Measurements from ENCODE around the gene ABCA1. TPM values are rescaled to one million over a fixed set of nuclear protein-coding genes. Genes with fewer than 3 reads are reported as not detected.

ABCA1 gene
- total RNA-seq, 4 donors from 2014 or later: 101 to 182 (median 151) TPM

GRCh38 chr9:104766025-104766424 is 161.9 kb downstream of the ABCA1 start:
- TF ChIP-seq CTCF (IDR thresholded peaks at IDR 0.05; ENCODE audit: low read depth): no peak

GRCh38 chr9:104765138-104765537 is 162.8 kb downstream of the ABCA1 start:
- no peak for TF ChIP-seq CTCF (IDR thresholded peaks at IDR 0.05; ENCODE audit: low read depth)

- TF ChIP-seq CTCF (IDR thresholded peaks at IDR 0.05; ENCODE audit: low read depth): no peak
These were observed 169.0 kb downstream of the ABCA1 start for GRCh38 chr9:104758974-104759373.

GRCh38 chr9:104750185-104750767 is 177.7 kb downstream of the ABCA1 start:
- no peak for TF ChIP-seq CTCF (IDR thresholded peaks at IDR 0.05; ENCODE audit: low read depth)

DNA sequence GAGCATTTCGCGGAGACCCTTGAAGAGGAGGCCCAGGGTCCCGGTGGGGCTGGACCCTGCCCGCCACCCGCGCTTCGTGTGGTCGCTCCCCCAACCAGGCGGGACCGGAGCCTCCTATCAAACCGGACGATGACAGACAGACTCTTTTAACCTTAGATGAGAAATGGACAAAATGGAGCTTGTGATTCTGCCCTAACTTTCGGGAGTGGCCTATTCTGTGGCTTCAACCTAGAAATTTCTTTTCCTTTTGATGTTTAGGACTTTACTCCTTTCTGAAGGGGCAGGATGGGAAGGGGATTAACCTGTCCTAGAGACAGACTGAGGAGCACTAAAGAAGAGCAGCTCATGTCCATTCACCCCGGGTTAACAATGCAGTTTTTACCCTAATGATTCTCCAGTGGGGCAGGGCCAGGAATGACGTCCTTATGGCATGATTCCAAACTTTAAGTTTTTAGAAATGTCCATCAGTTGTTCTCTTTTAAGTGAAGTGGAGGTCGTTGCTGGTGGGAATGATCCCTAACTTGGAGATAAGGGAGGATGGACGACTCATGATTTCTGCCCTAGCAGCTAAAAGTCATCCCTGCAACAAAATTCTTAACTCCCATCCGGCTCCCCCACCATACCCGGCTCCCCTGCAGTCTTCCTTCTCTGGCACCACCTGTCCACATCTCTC is 179.5 kb downstream of the ABCA1 start:
- no peak for TF ChIP-seq CTCF (IDR thresholded peaks at IDR 0.05; ENCODE audit: low read depth)

DNA sequence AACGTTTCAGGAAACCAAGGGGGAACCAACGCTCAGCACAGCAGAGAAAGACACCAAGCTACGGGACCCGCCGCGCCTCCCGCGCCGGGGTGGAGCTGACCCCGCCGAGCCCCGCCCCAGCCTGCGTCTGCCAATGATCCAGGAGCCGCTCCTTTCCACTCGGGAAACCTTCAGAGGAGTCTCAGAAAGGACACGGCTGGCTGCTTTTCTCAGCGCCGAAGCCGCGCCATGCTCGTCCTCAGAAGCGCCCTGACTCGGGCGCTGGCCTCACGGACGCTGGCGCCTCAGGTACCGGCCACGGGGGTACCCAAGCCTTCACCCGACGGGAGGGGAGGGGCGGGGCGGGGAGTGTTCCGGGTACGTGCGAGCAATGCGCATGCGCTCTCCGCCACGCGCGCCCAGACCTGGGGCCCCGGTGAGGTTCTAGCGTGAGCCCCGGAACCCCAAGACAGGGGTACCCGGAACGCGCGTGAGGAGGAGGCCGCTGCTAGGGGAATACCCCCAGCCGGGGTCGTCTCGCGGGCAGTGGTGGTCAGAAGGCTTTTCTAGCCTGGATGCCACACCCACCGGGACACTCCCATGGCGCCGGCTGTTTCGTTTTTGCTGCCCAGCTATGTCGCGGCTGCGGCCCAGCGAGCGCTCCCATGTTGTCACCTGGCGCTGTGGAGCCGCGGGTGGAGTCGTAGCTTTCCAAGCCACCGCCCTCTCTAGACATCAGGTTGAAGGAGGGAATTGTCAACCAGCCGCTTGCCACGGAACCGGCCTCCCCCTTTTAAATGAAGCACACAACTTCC is 180.2 kb downstream of the ABCA1 start, which contains the start of gene NIPSNAP3A:
Gene NIPSNAP3A, plus strand, starts transcription at position 119 of the 794 bp plus-strand sequence. Its CDS starts 110 bp downstream, at position 229.
- TF ChIP-seq CTCF (IDR thresholded peaks at IDR 0.05; ENCODE audit: low read depth): no peak

- TF ChIP-seq CTCF (IDR thresholded peaks at IDR 0.05; ENCODE audit: low read depth): no peak
These were observed 180.8 kb downstream of the ABCA1 start for GRCh38 chr9:104747245-104747564.
